ENCODE data around the gene ARL6IP6.
"Not testable (repeated sequence)": the region's sequence is repeated elsewhere in the genome, so short reads cannot be mapped to it uniquely, and the experiment has no call there.

ARL6IP6 gene

GRCh38 chr2:152723918-152724317 is 5.5 kb downstream of the ARL6IP6 start:
- DNase-seq (ENCODE audit: low read depth): no peak

- DNase-seq (ENCODE audit: low read depth): no peak
Observed at GRCh38 chr2:152729844-152730243, 11.4 kb downstream of the ARL6IP6 start.

GRCh38 chr2:152730591-152731333 is 12.3 kb downstream of the ARL6IP6 start:
- DNase-seq (ENCODE audit: low read depth): no peak

GRCh38 chr2:152737509-152737908 is 19.1 kb downstream of the ARL6IP6 start:
- not testable (repeated sequence) for DNase-seq (ENCODE audit: low read depth)

- DNase-seq (ENCODE audit: low read depth): no peak
Observed at GRCh38 chr2:152738438-152738837, 20.0 kb downstream of the ARL6IP6 start.

GRCh38 chr2:152739705-152740104 is 21.3 kb downstream of the ARL6IP6 start:
- not testable (repeated sequence) for DNase-seq (ENCODE audit: low read depth)

GRCh38 chr2:152740743-152741328 is 22.4 kb downstream of the ARL6IP6 start:
- DNase-seq (ENCODE audit: low read depth): peak; percentile 21

GRCh38 chr2:152743002-152743401 is 24.6 kb downstream of the ARL6IP6 start:
- DNase-seq (ENCODE audit: low read depth): no peak

GRCh38 chr2:152747751-152748150 is 29.3 kb downstream of the ARL6IP6 start:
- not testable (repeated sequence) for DNase-seq (ENCODE audit: low read depth)

GRCh38 chr2:152755029-152755428 is 36.6 kb downstream of the ARL6IP6 start:
- no peak for DNase-seq (ENCODE audit: low read depth)

- DNase-seq (ENCODE audit: low read depth): no peak
Observed at GRCh38 chr2:152759290-152760072, 41.1 kb downstream of the ARL6IP6 start.

- DNase-seq (ENCODE audit: low read depth): no peak
Observed at GRCh38 chr2:152761214-152761613, 42.8 kb downstream of the ARL6IP6 start.

GRCh38 chr2:152762202-152762601 is 43.8 kb downstream of the ARL6IP6 start:
- DNase-seq (ENCODE audit: low read depth): peak; percentile 79

GRCh38 chr2:152763208-152763607 is 44.8 kb downstream of the ARL6IP6 start:
- DNase-seq (ENCODE audit: low read depth): not testable (repeated sequence)

GRCh38 chr2:152763651-152764050 is 45.2 kb downstream of the ARL6IP6 start:
- DNase-seq (ENCODE audit: low read depth): no peak

GRCh38 chr2:152766928-152767327 is 48.5 kb downstream of the ARL6IP6 start:
- DNase-seq (ENCODE audit: low read depth): no peak

GRCh38 chr2:152781175-152781574 is 62.8 kb downstream of the ARL6IP6 start:
- DNase-seq (ENCODE audit: low read depth): no peak

GRCh38 chr2:152782171-152782570 is 63.8 kb downstream of the ARL6IP6 start:
- DNase-seq (ENCODE audit: low read depth): no peak

- no peak for DNase-seq (ENCODE audit: low read depth)
Observed at GRCh38 chr2:152790883-152791282, 72.5 kb downstream of the ARL6IP6 start.

GRCh38 chr2:152791979-152792378 is 73.6 kb downstream of the ARL6IP6 start:
- no peak for DNase-seq (ENCODE audit: low read depth)

GRCh38 chr2:152792974-152793373 is 74.6 kb downstream of the ARL6IP6 start:
- no peak for DNase-seq (ENCODE audit: low read depth)

- no peak for DNase-seq (ENCODE audit: low read depth)
Observed at GRCh38 chr2:152796941-152797340, 78.5 kb downstream of the ARL6IP6 start.

All from GM04503 (cell line).